BJ (cell line): Measurements from ENCODE around the gene DMD. TPM values are rescaled to one million over a fixed set of nuclear protein-coding genes. Genes with fewer than 3 reads are reported as not detected.

Experiments
- CTCF ChIA-PET: fragments of 350-600 bp; formaldehyde crosslinking; extraction: SDS; loops from one replicate; lab custom pipeline; 2021; ENCODE audit warnings: antibody characterized with exemption, inconsistent platforms; lab: Yijun Ruan, JAX
- POLR2A ChIA-PET: fragments of 300-600 bp; sonication (Branson Sonifier 250); formaldehyde crosslinking; extraction: SDS; loops from one replicate; lab custom pipeline; 2021; ENCODE audit warnings: antibody characterized with exemption; lab: Charles Lee
- DNase-seq: peaks from one replicate; pipeline ENCODE4 v3.0.0-alpha.2; 2011; ENCODE audit warnings: low read depth
- H3K27me3 ChIP-seq: 2 replicates; pipeline ENCODE4 v1.6.0; 2011; ENCODE audit warnings: low read length; ENCODE audit not compliant: control insufficient read depth, insufficient read depth
- H3K36me3 ChIP-seq: 2 replicates; pipeline ENCODE4 v1.5.1; 2011; ENCODE audit warnings: low read length; ENCODE audit not compliant: control insufficient read depth, insufficient read depth
- H3K4me3 ChIP-seq: 2 replicates; pipeline ENCODE4 v1.5.1; 2011; ENCODE audit warnings: low read depth, mild to moderate bottlenecking, control low read depth, low read length
- polyA plus RNA-seq: library from polyadenylated mRNA; depleted of rRNA; stranded (reverse); fragments of >200 nt; gene quantifications from 2 replicates; pipeline ENCODE4 v1.2.3, GENCODE V29; 2011
- TF ChIP-seq, protein P1 (sequence below): IDR thresholded peaks from 2 replicates; pipeline ENCODE4 v1.5.1; 2011; ENCODE audit warnings: low read depth, mild to moderate bottlenecking, control low read depth, inconsistent platforms, low read length, moderate library complexity; ENCODE audit not compliant: insufficient read depth

DMD gene
- polyA plus RNA-seq, 1 experiment, result 12.5 TPM

DNA sequence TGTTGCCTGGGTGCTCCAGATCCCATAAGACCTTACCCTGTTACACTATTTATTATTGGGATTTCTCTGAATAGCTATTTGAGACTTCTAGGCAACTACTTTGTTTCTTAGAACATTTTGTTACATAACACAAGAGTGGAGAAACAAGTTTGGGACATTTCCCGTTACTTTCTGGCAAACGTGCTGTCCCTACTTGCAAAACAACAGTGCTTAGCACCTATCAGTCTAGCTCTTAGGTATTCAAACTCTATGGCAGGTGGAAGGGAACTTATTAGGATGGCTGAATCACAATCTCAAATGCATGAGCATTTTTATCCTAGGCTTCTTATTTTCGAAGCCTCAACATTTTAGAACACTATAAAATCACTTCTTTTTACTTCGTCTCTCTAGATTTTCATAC is 613.6 kb downstream of the DMD start:
- no peaks in the 10 kb centered on the region for H3K36me3 ChIP-seq
- POLR2A ChIA-PET, result no interaction called here
- no peak overlapping the region for H3K4me3 ChIP-seq
- H3K27me3 ChIP-seq, result no peaks in the 10 kb centered on the region
- DNase-seq, result no peak
- TF ChIP-seq, protein P1, sequence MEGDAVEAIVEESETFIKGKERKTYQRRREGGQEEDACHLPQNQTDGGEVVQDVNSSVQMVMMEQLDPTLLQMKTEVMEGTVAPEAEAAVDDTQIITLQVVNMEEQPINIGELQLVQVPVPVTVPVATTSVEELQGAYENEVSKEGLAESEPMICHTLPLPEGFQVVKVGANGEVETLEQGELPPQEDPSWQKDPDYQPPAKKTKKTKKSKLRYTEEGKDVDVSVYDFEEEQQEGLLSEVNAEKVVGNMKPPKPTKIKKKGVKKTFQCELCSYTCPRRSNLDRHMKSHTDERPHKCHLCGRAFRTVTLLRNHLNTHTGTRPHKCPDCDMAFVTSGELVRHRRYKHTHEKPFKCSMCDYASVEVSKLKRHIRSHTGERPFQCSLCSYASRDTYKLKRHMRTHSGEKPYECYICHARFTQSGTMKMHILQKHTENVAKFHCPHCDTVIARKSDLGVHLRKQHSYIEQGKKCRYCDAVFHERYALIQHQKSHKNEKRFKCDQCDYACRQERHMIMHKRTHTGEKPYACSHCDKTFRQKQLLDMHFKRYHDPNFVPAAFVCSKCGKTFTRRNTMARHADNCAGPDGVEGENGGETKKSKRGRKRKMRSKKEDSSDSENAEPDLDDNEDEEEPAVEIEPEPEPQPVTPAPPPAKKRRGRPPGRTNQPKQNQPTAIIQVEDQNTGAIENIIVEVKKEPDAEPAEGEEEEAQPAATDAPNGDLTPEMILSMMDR, result no peak
- CTCF ChIA-PET, result no interaction called here

GRCh38 chrX:32592786-32593185 is 618.6 kb downstream of the DMD start:
- POLR2A ChIA-PET, result no interaction called here
- Histone ChIP-seq H3K36me3 (no peaks in the 10 kb centered on the region), H3K27me3 (no peaks in the 10 kb centered on the region), H3K4me3 (no peak overlapping the region)
- TF ChIP-seq, protein P1, result no peak
- CTCF ChIA-PET, result no interaction called here
- no peak for DNase-seq

DNA sequence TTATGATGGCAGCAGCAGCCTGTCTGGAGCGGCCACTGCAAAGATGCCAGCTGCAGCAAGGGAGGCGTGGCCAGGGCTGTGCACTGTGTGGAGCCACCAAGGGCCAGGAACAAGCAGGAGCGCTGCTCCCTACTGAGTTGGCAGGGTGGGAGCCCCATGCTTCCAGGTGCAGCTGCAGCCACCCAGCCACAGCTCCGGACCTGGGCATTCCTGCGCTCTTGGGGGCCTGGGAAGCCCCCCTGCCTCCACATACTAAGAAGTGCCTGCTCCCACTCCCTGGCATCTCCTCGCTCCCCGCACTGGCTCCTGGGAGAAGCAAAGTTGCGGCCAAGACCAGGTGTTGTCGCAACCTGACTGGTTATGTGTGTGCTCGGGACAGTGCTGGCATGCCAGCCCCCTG is 619.8 kb downstream of the DMD start:
- ChIA-PET CTCF (no interaction called here), POLR2A (no interaction called here)
- H3K4me3 ChIP-seq, result no peak overlapping the region
- no peaks in the 10 kb centered on the region for H3K36me3 ChIP-seq
- no peaks in the 10 kb centered on the region for H3K27me3 ChIP-seq
- TF ChIP-seq, protein P1, result no peak
- DNase-seq, result no peak

DNA sequence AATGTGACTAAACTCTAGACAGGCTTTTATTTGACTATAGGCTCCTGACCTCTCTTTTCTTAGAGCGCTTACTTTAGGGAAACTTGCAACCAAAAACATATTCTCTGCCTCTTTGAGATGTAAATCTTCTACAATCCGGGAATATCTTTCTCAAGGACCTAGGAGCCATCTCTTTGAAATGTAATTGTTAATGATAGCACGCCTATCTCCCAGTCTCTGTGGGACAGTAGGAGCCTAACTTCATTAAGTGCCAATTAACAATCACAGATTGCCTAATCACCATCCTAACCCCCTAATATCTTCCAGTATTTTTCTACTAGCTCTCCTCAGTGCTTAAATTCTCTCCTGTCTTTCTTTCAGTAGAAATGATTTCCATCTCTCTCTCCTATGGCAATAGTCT is 628.6 kb downstream of the DMD start:
- no peak for DNase-seq
- TF ChIP-seq, protein P1, result no peak
- ChIA-PET CTCF (no interaction called here), POLR2A (no interaction called here)
- Histone ChIP-seq H3K36me3 (no peaks in the 10 kb centered on the region), H3K4me3 (no peak overlapping the region), H3K27me3 (no peaks in the 10 kb centered on the region)

- TF ChIP-seq, protein P1, result no peak
- Histone ChIP-seq H3K4me3 (no peak overlapping the region), H3K36me3 (no peaks in the 10 kb centered on the region), H3K27me3 (no peaks in the 10 kb centered on the region)
- no peak for DNase-seq
- POLR2A ChIA-PET, result no interaction called here
- CTCF ChIA-PET, result no interaction called here
These were observed 634.5 kb downstream of the DMD start for GRCh38 chrX:32576885-32577284.
